Neural cell (in vitro differentiated cells): ENCODE data around the gene ZFAND4.

ENCODE experiments used
- CTCF ChIP-seq: fragments of 450-650 bp; IDR thresholded peaks from 2 replicates; pipeline ENCODE4 v1.5.1; 2014; ENCODE audit warnings: antibody characterized with exemption, mild to moderate bottlenecking, moderate library complexity; ENCODE audit not compliant: poor library complexity, severe bottlenecking
- EP300 ChIP-seq: fragments of 450-650 bp; conservative IDR thresholded peaks from 2 replicates; pipeline ENCODE4 v1.6.1; 2014; ENCODE audit warnings: antibody characterized with exemption, mild to moderate bottlenecking, moderate library complexity; ENCODE audit not compliant: poor library complexity, severe bottlenecking
- EZH2 ChIP-seq: fragments of 200-600, 300-800 bp; shearing (Covaris generic), sonication (generic); IDR thresholded peaks from 2 replicates; pipeline ENCODE4 v1.6.1; 2014; ENCODE audit warnings: antibody characterized with exemption, low read length, borderline replicate concordance, mild to moderate bottlenecking; ENCODE audit not compliant: insufficient read depth, poor library complexity, severe bottlenecking
- MXI1 ChIP-seq: fragments of 450-650 bp; conservative IDR thresholded peaks from 2 replicates; pipeline ENCODE4 v1.6.1; 2014; ENCODE audit warnings: antibody characterized with exemption, mild to moderate bottlenecking; ENCODE audit not compliant: poor library complexity, severe bottlenecking
- POLR2AphosphoS5 ChIP-seq: IDR thresholded peaks from 2 replicates; pipeline ENCODE4 v1.6.1; 2012
- RAD21 ChIP-seq: fragments of 450-650 bp; conservative IDR thresholded peaks from 2 replicates; pipeline ENCODE4 v1.6.1; 2014; ENCODE audit warnings: antibody characterized with exemption, mild to moderate bottlenecking, moderate library complexity
- REST ChIP-seq: IDR thresholded peaks from 2 replicates; pipeline ENCODE4 v1.6.1; 2012; ENCODE audit warnings: borderline replicate concordance
- SMC3 ChIP-seq: fragments of 450-650 bp; conservative IDR thresholded peaks from 2 replicates; pipeline ENCODE4 v1.6.1; 2014; ENCODE audit warnings: antibody characterized with exemption, mild to moderate bottlenecking, moderate library complexity; ENCODE audit not compliant: poor library complexity
- TAF1 ChIP-seq: IDR thresholded peaks from 2 replicates; pipeline ENCODE4 v1.6.1; 2012; ENCODE audit warnings: low read depth

DNA sequence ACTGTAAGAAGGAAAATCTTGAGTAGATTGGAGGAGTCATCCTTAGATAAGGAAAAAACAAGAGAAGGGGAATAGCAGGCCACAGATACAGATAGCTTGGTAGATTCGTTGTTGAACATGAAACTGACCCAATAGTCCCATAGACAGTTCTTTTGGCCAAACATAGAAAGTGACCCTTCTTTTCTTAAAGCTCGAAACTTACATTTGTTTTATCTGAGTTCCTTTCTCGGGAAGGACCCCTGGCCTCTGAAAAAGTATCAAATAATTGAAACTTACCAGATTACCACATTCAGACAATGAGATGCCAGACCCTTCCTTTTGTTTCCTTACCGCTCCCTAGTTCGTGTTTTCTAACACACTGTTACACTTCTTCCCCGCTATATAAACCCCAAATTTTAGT, 72.9 kb downstream of the ZFAND4 start:
- TF ChIP-seq EZH2 = no peak
- TF ChIP-seq SMC3 = no peak
- TF ChIP-seq POLR2AphosphoS5 = no peak
- TF ChIP-seq CTCF = no peak
- no peak for TF ChIP-seq TAF1
- no peak for TF ChIP-seq MXI1
- no peak for TF ChIP-seq REST
- no peak for TF ChIP-seq EP300
- TF ChIP-seq RAD21 = no peak
